Liver (tissue), 9 donors: ENCODE measurements around the gene ABCA9. TPM values are rescaled to one million over a fixed set of nuclear protein-coding genes. Genes with fewer than 3 reads are reported as not detected.

Experiments
- DNase-seq: peaks from one replicate; pipeline ENCODE4 v3.0.0-alpha.2; 2017; ENCODE audit warnings: low spot score
- H3K27ac ChIP-seq, 2 donors: one replicate each; pipeline ENCODE4 v1.7.0; 2013; ENCODE audit warnings: inconsistent platforms in 2 of 2, low read length in 2 of 2, control low read depth in 1 of 2, low read depth in 1 of 2, mild to moderate bottlenecking in 1 of 2
- H3K27me3 ChIP-seq, 4 donors: one replicate each; pipeline versions ENCODE4 v1.6.1 to v1.7.0; 2013; ENCODE audit warnings: low read length in 3 of 4, inconsistent platforms in 1 of 4, mild to moderate bottlenecking in 1 of 4, moderate library complexity in 1 of 4; ENCODE audit not compliant: control insufficient read depth in 4 of 4, insufficient read depth in 4 of 4
- H3K36me3 ChIP-seq, 4 donors: one replicate each; pipeline versions ENCODE4 v1.6.1 to v1.7.0; 2013; ENCODE audit warnings: low read length in 3 of 4, mild to moderate bottlenecking in 3 of 4, low read depth in 1 of 4, moderate library complexity in 1 of 4; ENCODE audit not compliant: control insufficient read depth in 4 of 4, insufficient read depth in 3 of 4
- H3K4me1 ChIP-seq, 4 donors: one replicate each; pipeline versions ENCODE4 v1.6.1 to v1.7.0; 2013; ENCODE audit warnings: low read length in 3 of 4, mild to moderate bottlenecking in 3 of 4, moderate library complexity in 1 of 4; ENCODE audit not compliant: control insufficient read depth in 4 of 4, insufficient read depth in 4 of 4
- H3K4me3 ChIP-seq, 3 donors: one replicate each; pipeline versions ENCODE4 v1.6.1 to v1.7.0; 2013; ENCODE audit warnings: low read length in 3 of 3, control low read depth in 1 of 3, low read depth in 1 of 3, mild to moderate bottlenecking in 1 of 3
- H3K9ac ChIP-seq, 2 donors: one replicate each; pipeline ENCODE4 v1.7.0; 2013; ENCODE audit warnings: low read length in 2 of 2, mild to moderate bottlenecking in 2 of 2, moderate library complexity in 2 of 2, control low read depth in 1 of 2, low read depth in 1 of 2
- H3K9me3 ChIP-seq, 4 donors: one replicate each; pipeline versions ENCODE4 v1.6.1 to v1.7.0; 2013; ENCODE audit warnings: low read length in 3 of 4; ENCODE audit not compliant: control insufficient read depth in 4 of 4
- ATF3 ChIP-seq: IDR thresholded peaks from 2 replicates; pipeline ENCODE4 v1.6.1; 2016; ENCODE audit warnings: antibody characterized with exemption
- EGR1 ChIP-seq, 2 donors: IDR thresholded peaks; 2 replicates each; pipeline ENCODE4 v1.6.1; 2016 to 2018; ENCODE audit warnings: antibody characterized with exemption in 2 of 2, low read depth in 2 of 2
- FOXA1 ChIP-seq: IDR thresholded peaks from 2 replicates; pipeline ENCODE4 v1.6.1; 2016; ENCODE audit warnings: antibody characterized with exemption
- FOXA2 ChIP-seq: IDR thresholded peaks from 2 replicates; pipeline ENCODE4 v1.6.1; 2016; ENCODE audit warnings: antibody characterized with exemption
- GABPA ChIP-seq, 2 donors: IDR thresholded peaks in 1 of 2; conservative IDR thresholded peaks in 1 of 2; 2 replicates each; pipeline ENCODE4 v1.6.1; 2016; ENCODE audit warnings: antibody characterized with exemption in 2 of 2, mild to moderate bottlenecking in 1 of 2, moderate library complexity in 1 of 2
- HNF4A ChIP-seq, 2 donors: conservative IDR thresholded peaks; 2 replicates each; pipeline ENCODE4 v1.6.1; 2016; ENCODE audit warnings: antibody characterized with exemption in 2 of 2, mild to moderate bottlenecking in 2 of 2
- HNF4G ChIP-seq: IDR thresholded peaks from 2 replicates; pipeline ENCODE4 v1.6.1; 2016; ENCODE audit warnings: antibody characterized with exemption
- JUND ChIP-seq, 2 donors: IDR thresholded peaks; 2 replicates each; pipeline ENCODE4 v1.6.1; 2016; ENCODE audit warnings: antibody characterized with exemption in 2 of 2
- NR2F2 ChIP-seq: IDR thresholded peaks from 2 replicates; pipeline ENCODE4 v1.6.1; 2016; ENCODE audit warnings: antibody characterized with exemption
- RAD21 ChIP-seq, 2 donors: IDR thresholded peaks; 2 replicates each; pipeline ENCODE4 v1.6.1; 2016; ENCODE audit warnings: antibody characterized with exemption in 2 of 2, mild to moderate bottlenecking in 2 of 2
- RXRA ChIP-seq, 2 donors: IDR thresholded peaks; 2 replicates each; pipeline ENCODE4 v1.6.1; 2017 to 2018; ENCODE audit warnings: antibody characterized with exemption in 2 of 2, mild to moderate bottlenecking in 1 of 2
- SP1 ChIP-seq: IDR thresholded peaks from 2 replicates; pipeline ENCODE4 v1.6.1; 2018; ENCODE audit warnings: antibody characterized with exemption, mild to moderate bottlenecking
- TAF1 ChIP-seq: conservative IDR thresholded peaks from 2 replicates; pipeline ENCODE4 v1.6.1; 2016; ENCODE audit warnings: antibody characterized with exemption, mild to moderate bottlenecking
- YY1 ChIP-seq: IDR thresholded peaks from 2 replicates; pipeline ENCODE4 v1.6.1; 2016; ENCODE audit warnings: antibody characterized with exemption, mild to moderate bottlenecking
- WGBS: extraction: QIAGEN DNeasy Blood & Tissue Kit; methylation state at CpG from one replicate; pipeline ENCODE4 v1.1.7; 2013; 5-methylcytosine and 5-hydroxymethylcytosine counted together
- polyA plus RNA-seq, 2 donors: library from polyadenylated mRNA; stranded (reverse) in 1 of 2; unstranded in 1 of 2; fragments of 200-250 nt in 1 of 2; fragments of >200 nt in 1 of 2; fragmentation: Nextera tagmentation in 1 of 2; extraction: Ambion mirVana in 1 of 2; gene quantifications; one replicate each; pipeline versions ENCODE4 v1.2.1 to v1.2.3, GENCODE V29; 2013 to 2015
- total RNA-seq, 2 donors: library from RNA; depleted of rRNA; stranded (reverse); fragments of >200 nt; gene quantifications; one replicate each; pipeline ENCODE4 v1.2.3, GENCODE V29; 2014
- TF ChIP-seq, protein P1 (sequence below): IDR thresholded peaks from 2 replicates; pipeline ENCODE4 v1.6.1; 2016; ENCODE audit warnings: antibody characterized with exemption
- TF ChIP-seq, protein P2 (sequence below): fragments of 150-350 bp; IDR thresholded peaks from 2 replicates; pipeline ENCODE4 v1.5.1; 2017; ENCODE audit warnings: improper control_type of control experiment, low read depth, low read length; ENCODE audit not compliant: missing input control
- TF ChIP-seq, protein P3 (sequence below): IDR thresholded peaks from 2 replicates; pipeline ENCODE4 v1.6.1; 2016; ENCODE audit warnings: antibody characterized with exemption
- TF ChIP-seq, protein P4 (sequence below): IDR thresholded peaks from 2 replicates; pipeline ENCODE4 v1.6.1; 2016; ENCODE audit warnings: antibody characterized with exemption, mild to moderate bottlenecking
- donor health status: healthy.
- donor health status: healthy.
- donor health status: healthy.
- donor health status: healthy.
- donor health status: healthy.

ABCA9 gene
- total and polyA plus RNA-seq, 4 donors, result 1.4 to 18.9 (median 5.9) TPM

DNA sequence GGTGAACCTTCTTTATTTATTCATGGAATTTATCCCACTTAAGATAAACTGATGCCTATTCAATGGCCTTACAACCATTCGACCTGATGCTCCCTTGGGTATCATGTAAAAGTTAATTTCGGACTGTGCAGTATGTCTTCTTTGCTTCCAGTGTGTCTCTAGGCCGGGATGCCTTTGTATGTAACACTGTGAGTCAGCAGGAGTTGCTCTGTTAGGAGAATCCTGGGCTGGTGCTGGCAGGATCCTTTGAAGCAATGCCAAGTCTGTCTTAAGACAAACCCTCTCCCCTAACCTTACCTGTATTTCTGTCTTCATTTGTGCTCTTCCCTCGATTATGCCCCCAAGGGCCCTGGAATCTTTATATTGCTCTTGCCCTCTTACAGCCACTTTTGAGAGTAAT lies 67.6 kb downstream of the ABCA9 start:
- Histone ChIP-seq H3K36me3 (peaks cover 0 to 11% (median 5%) of the 10 kb centered on the region in 4 donors), H3K9ac (no peak overlapping the region), H3K9me3 (no peaks in the 10 kb centered on the region), H3K4me1 (no peaks in the 10 kb centered on the region), H3K4me3 (no peak overlapping the region), H3K27ac (no peak overlapping the region), H3K27me3 (no peaks in the 10 kb centered on the region)
- no peak for DNase-seq
- TF ChIP-seq, protein P1, sequence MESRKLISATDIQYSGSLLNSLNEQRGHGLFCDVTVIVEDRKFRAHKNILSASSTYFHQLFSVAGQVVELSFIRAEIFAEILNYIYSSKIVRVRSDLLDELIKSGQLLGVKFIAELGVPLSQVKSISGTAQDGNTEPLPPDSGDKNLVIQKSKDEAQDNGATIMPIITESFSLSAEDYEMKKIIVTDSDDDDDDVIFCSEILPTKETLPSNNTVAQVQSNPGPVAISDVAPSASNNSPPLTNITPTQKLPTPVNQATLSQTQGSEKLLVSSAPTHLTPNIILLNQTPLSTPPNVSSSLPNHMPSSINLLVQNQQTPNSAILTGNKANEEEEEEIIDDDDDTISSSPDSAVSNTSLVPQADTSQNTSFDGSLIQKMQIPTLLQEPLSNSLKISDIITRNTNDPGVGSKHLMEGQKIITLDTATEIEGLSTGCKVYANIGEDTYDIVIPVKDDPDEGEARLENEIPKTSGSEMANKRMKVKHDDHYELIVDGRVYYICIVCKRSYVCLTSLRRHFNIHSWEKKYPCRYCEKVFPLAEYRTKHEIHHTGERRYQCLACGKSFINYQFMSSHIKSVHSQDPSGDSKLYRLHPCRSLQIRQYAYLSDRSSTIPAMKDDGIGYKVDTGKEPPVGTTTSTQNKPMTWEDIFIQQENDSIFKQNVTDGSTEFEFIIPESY, result no peak
- TF ChIP-seq, protein P2, sequence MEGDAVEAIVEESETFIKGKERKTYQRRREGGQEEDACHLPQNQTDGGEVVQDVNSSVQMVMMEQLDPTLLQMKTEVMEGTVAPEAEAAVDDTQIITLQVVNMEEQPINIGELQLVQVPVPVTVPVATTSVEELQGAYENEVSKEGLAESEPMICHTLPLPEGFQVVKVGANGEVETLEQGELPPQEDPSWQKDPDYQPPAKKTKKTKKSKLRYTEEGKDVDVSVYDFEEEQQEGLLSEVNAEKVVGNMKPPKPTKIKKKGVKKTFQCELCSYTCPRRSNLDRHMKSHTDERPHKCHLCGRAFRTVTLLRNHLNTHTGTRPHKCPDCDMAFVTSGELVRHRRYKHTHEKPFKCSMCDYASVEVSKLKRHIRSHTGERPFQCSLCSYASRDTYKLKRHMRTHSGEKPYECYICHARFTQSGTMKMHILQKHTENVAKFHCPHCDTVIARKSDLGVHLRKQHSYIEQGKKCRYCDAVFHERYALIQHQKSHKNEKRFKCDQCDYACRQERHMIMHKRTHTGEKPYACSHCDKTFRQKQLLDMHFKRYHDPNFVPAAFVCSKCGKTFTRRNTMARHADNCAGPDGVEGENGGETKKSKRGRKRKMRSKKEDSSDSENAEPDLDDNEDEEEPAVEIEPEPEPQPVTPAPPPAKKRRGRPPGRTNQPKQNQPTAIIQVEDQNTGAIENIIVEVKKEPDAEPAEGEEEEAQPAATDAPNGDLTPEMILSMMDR, result no peak
- no peak for TF ChIP-seq EGR1 (IDR thresholded peaks at IDR 0.05; ENCODE audit: low read depth in 2 of 2)
- TF ChIP-seq, protein P3, sequence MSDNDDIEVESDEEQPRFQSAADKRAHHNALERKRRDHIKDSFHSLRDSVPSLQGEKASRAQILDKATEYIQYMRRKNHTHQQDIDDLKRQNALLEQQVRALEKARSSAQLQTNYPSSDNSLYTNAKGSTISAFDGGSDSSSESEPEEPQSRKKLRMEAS, result no peak
- no peak for TF ChIP-seq TAF1
- TF ChIP-seq RAD21 (IDR thresholded peaks at IDR 0.05), result no peak
- TF ChIP-seq HNF4A (conservative IDR thresholded peaks at IDR 0.05), result no peak
- no peak for TF ChIP-seq GABPA (IDR thresholded peaks at IDR 0.05 in 1 of 2, conservative IDR thresholded peaks at IDR 0.05 in 1 of 2)
- no peak for TF ChIP-seq ATF3
- TF ChIP-seq HNF4G, result no peak
- no peak for TF ChIP-seq SP1
- TF ChIP-seq, protein P4, sequence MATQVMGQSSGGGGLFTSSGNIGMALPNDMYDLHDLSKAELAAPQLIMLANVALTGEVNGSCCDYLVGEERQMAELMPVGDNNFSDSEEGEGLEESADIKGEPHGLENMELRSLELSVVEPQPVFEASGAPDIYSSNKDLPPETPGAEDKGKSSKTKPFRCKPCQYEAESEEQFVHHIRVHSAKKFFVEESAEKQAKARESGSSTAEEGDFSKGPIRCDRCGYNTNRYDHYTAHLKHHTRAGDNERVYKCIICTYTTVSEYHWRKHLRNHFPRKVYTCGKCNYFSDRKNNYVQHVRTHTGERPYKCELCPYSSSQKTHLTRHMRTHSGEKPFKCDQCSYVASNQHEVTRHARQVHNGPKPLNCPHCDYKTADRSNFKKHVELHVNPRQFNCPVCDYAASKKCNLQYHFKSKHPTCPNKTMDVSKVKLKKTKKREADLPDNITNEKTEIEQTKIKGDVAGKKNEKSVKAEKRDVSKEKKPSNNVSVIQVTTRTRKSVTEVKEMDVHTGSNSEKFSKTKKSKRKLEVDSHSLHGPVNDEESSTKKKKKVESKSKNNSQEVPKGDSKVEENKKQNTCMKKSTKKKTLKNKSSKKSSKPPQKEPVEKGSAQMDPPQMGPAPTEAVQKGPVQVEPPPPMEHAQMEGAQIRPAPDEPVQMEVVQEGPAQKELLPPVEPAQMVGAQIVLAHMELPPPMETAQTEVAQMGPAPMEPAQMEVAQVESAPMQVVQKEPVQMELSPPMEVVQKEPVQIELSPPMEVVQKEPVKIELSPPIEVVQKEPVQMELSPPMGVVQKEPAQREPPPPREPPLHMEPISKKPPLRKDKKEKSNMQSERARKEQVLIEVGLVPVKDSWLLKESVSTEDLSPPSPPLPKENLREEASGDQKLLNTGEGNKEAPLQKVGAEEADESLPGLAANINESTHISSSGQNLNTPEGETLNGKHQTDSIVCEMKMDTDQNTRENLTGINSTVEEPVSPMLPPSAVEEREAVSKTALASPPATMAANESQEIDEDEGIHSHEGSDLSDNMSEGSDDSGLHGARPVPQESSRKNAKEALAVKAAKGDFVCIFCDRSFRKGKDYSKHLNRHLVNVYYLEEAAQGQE, result no peak
- TF ChIP-seq FOXA1, result no peak
- no peak for TF ChIP-seq JUND (IDR thresholded peaks at IDR 0.05)
- TF ChIP-seq YY1, result no peak
- TF ChIP-seq NR2F2, result no peak
- TF ChIP-seq FOXA2, result no peak
- no peak for TF ChIP-seq RXRA (IDR thresholded peaks at IDR 0.05)
- WGBS, result 86% methylated on average over 4 of the region's 4 CpGs
